ENCODE data around the gene DHX9. TPM values are rescaled to one million over a fixed set of nuclear protein-coding genes. Genes with fewer than 3 reads are reported as not detected.
"Not testable (repeated sequence)": the region's sequence is repeated elsewhere in the genome, so short reads cannot be mapped to it uniquely, and the experiment has no call there.

Gene DHX9
- polyA plus RNA-seq, 5 donors = 218 to 266 (median 254) TPM

GRCh38 chr1:182886985-182887384 lies 47.8 kb downstream of the DHX9 start:
- no peak for DNase-seq

- DNase-seq = no peak
These were observed 49.8 kb downstream of the DHX9 start for GRCh38 chr1:182888736-182889531.

GRCh38 chr1:182889997-182890396 lies 50.9 kb downstream of the DHX9 start:
- no peak for DNase-seq

GRCh38 chr1:182890927-182891610 lies 51.9 kb downstream of the DHX9 start:
- DNase-seq = no peak

GRCh38 chr1:182897696-182898095 lies 58.5 kb downstream of the DHX9 start:
- no peak for DNase-seq

- not testable (repeated sequence) for DNase-seq
These were observed 62.8 kb downstream of the DHX9 start for GRCh38 chr1:182901946-182902345.

- no peak for DNase-seq
These were observed 66.2 kb downstream of the DHX9 start for GRCh38 chr1:182905321-182905720.

GRCh38 chr1:182909578-182909977 lies 70.4 kb downstream of the DHX9 start:
- DNase-seq = no peak

- no peak for DNase-seq
These were observed 71.0 kb downstream of the DHX9 start for GRCh38 chr1:182910143-182910542.

- DNase-seq = no peak
These were observed 74.3 kb downstream of the DHX9 start for GRCh38 chr1:182913401-182913800.

GRCh38 chr1:182917378-182917777 lies 78.2 kb downstream of the DHX9 start:
- DNase-seq = no peak

- no peak for DNase-seq
These were observed 86.5 kb downstream of the DHX9 start for GRCh38 chr1:182925661-182926060.

GRCh38 chr1:182927693-182928433 lies 88.7 kb downstream of the DHX9 start:
- DNase-seq = no peak

GRCh38 chr1:182930985-182931384 lies 91.8 kb downstream of the DHX9 start:
- DNase-seq = no peak

GRCh38 chr1:182935716-182936115 lies 96.6 kb downstream of the DHX9 start:
- DNase-seq = no peak

Other genes with a start within 250 kb of the DHX9 start
- 1 to 10 TPM; 3.9 to 6.1 (median 5.5) TPM for gene RGS16, start 235.0 kb upstream of the DHX9 start, polyA plus RNA-seq (ENCODE audit: insufficient read depth in 1 of 5, insufficient read length in 5 of 5, low replicate concordance in 1 of 5)
- gene RGS8, start 154.8 kb upstream of the DHX9 start, polyA plus RNA-seq (ENCODE audit: insufficient read depth in 1 of 5, insufficient read length in 5 of 5, low replicate concordance in 1 of 5) = under 1 TPM in 1 of 5 donors, not detected in 4; 0.03 TPM
- 10 to 100 TPM in 1 of 5 donors, 1 to 10 TPM in 4; 5.2 to 10.6 (median 8.5) TPM for gene NPL, start 49.6 kb upstream of the DHX9 start, polyA plus RNA-seq (ENCODE audit: insufficient read depth in 1 of 5, insufficient read length in 5 of 5, low replicate concordance in 1 of 5)
- gene SHCBP1L, start 113.8 kb downstream of the DHX9 start, polyA plus RNA-seq (ENCODE audit: insufficient read depth in 1 of 5, insufficient read length in 5 of 5, low replicate concordance in 1 of 5) = under 1 TPM; 0.12 to 0.86 (median 0.45) TPM
- 100 to 1,000 TPM; 228 to 378 (median 319) TPM for gene LAMC1, start 184.1 kb downstream of the DHX9 start, polyA plus RNA-seq (ENCODE audit: insufficient read depth in 1 of 5, insufficient read length in 5 of 5, low replicate concordance in 1 of 5)